Left hindlimb (tissue), 1 donor: Measurements from ENCODE around the gene WDR1.

Experiments
- DNase-seq: peaks from one replicate; pipeline ENCODE4 v3.0.0-alpha.2; 2018

Gene WDR1

GRCh38 chr4:10113362-10114047 is 3.1 kb downstream of the WDR1 start:
- no peak for DNase-seq

- no peak for DNase-seq
These were observed 3.8 kb downstream of the WDR1 start for GRCh38 chr4:10112658-10113284.

GRCh38 chr4:10111067-10111801 is 5.4 kb downstream of the WDR1 start:
- no peak for DNase-seq

GRCh38 chr4:10109995-10110670 is 6.5 kb downstream of the WDR1 start:
- DNase-seq, result no peak

GRCh38 chr4:10108818-10109783 is 7.5 kb downstream of the WDR1 start:
- DNase-seq, result no peak

GRCh38 chr4:10108391-10108790 is 8.2 kb downstream of the WDR1 start:
- DNase-seq, result no peak

- DNase-seq, result no peak
These were observed 9.2 kb downstream of the WDR1 start for GRCh38 chr4:10107111-10108091.

- DNase-seq, result peak; percentile 63
These were observed 10.1 kb downstream of the WDR1 start for GRCh38 chr4:10106421-10107039.

- DNase-seq, result no peak
These were observed 10.7 kb downstream of the WDR1 start for GRCh38 chr4:10105920-10106319.

GRCh38 chr4:10105421-10105820 is 11.2 kb downstream of the WDR1 start:
- DNase-seq, result no peak

- DNase-seq, result no peak
These were observed 11.7 kb downstream of the WDR1 start for GRCh38 chr4:10104991-10105276.

GRCh38 chr4:10104211-10104990 is 12.2 kb downstream of the WDR1 start:
- no peak for DNase-seq

- no peak for DNase-seq
These were observed 13.9 kb downstream of the WDR1 start for GRCh38 chr4:10102474-10103332.

GRCh38 chr4:10101671-10102473 is 14.7 kb downstream of the WDR1 start:
- no peak for DNase-seq

GRCh38 chr4:10100734-10101216 is 15.8 kb downstream of the WDR1 start:
- no peak for DNase-seq

- DNase-seq, result no peak
These were observed 16.9 kb downstream of the WDR1 start for GRCh38 chr4:10099499-10100325.

- no peak for DNase-seq
These were observed 17.8 kb downstream of the WDR1 start for GRCh38 chr4:10098780-10099160.
